MM.1S (cell line): ENCODE measurements around the gene MTA3.

Source experiments
- DNase-seq: peaks from one replicate; pipeline ENCODE4 v3.0.0-alpha.2; 2015
- H2AFZ ChIP-seq: fragments of 300-600 bp; sonication (generic); 2 replicates; pipeline ENCODE4 v1.6.0; 2016; ENCODE audit warnings: antibody characterized with exemption, low read length
- H3F3A ChIP-seq: fragments of 300-600 bp; sonication (generic); 2 replicates; pipeline ENCODE4 v1.6.1; 2016; ENCODE audit warnings: mild to moderate bottlenecking, antibody characterized with exemption, low read length, moderate library complexity, mixed read lengths; ENCODE audit not compliant: insufficient read depth
- H3K27ac ChIP-seq: fragments of 300-600 bp; sonication (generic); 2 replicates; pipeline ENCODE4 v1.5.1; 2016; ENCODE audit warnings: mild to moderate bottlenecking, low read length
- H3K27me3 ChIP-seq: fragments of 300-600 bp; sonication (generic); replicated peaks from 2 replicates; pipeline ENCODE4 v1.6.0; 2016; ENCODE audit warnings: low read length; ENCODE audit not compliant: insufficient read depth
- H3K36me3 ChIP-seq: fragments of 300-600 bp; sonication (generic); replicated peaks from 2 replicates; pipeline ENCODE4 v1.6.1; 2016; ENCODE audit warnings: mild to moderate bottlenecking, low read length, mixed read lengths; ENCODE audit not compliant: insufficient read depth
- H3K4me1 ChIP-seq: fragments of 300-600 bp; sonication (generic); 2 replicates; pipeline ENCODE4 v1.6.1; 2016; ENCODE audit warnings: low read length, mixed read lengths
- H3K4me2 ChIP-seq: fragments of 300-600 bp; sonication (generic); 2 replicates; pipeline ENCODE4 v1.6.0; 2016; ENCODE audit warnings: low read depth, low read length
- H3K4me3 ChIP-seq: fragments of 300-600 bp; sonication (generic); 2 replicates; pipeline ENCODE4 v1.5.1; 2016; ENCODE audit warnings: low read length, mixed read lengths
- H3K79me2 ChIP-seq: fragments of 300-600 bp; sonication (generic); 2 replicates; pipeline ENCODE4 v1.6.1; 2016; ENCODE audit warnings: mixed run types, low read length, mixed read lengths
- H3K9ac ChIP-seq: fragments of 300-600 bp; sonication (generic); 2 replicates; pipeline ENCODE4 v1.6.1; 2016; ENCODE audit warnings: low read length, mixed read lengths
- H3K9me2 ChIP-seq: fragments of 300-600 bp; sonication (generic); replicated peaks from 2 replicates; pipeline ENCODE4 v1.6.1; 2016; ENCODE audit warnings: mild to moderate bottlenecking, low read length, mixed read lengths; ENCODE audit not compliant: insufficient read depth
- H3K9me3 ChIP-seq: fragments of 300-600 bp; sonication (generic); replicated peaks from 2 replicates; pipeline ENCODE4 v1.6.1; 2016; ENCODE audit warnings: mild to moderate bottlenecking, low read length, mixed read lengths; ENCODE audit not compliant: insufficient read depth
- H4K20me1 ChIP-seq: fragments of 300-600 bp; sonication (generic); 2 replicates; pipeline ENCODE4 v1.6.1; 2016; ENCODE audit warnings: mild to moderate bottlenecking, low read length, moderate library complexity, mixed read lengths; ENCODE audit not compliant: insufficient read depth
- EZH2 ChIP-seq: fragments of 300-600 bp; sonication (generic); optimal IDR thresholded peaks from 2 replicates; pipeline ENCODE3; 2017; ENCODE audit warnings: low read depth, mild to moderate bottlenecking, antibody characterized with exemption, low read length, mixed read lengths
- EZH2phosphoT487 ChIP-seq: fragments of 300-600 bp; sonication (generic); IDR thresholded peaks from 2 replicates; pipeline ENCODE4 v1.6.1; 2018; ENCODE audit warnings: antibody characterized with exemption, low read length
- TF ChIP-seq, protein P1 (sequence below): fragments of 300-600 bp; sonication (generic); IDR thresholded peaks from 2 replicates; pipeline ENCODE4 v1.5.1; 2016; ENCODE audit warnings: antibody characterized with exemption, low read length, mixed read lengths

MTA3 gene

DNA sequence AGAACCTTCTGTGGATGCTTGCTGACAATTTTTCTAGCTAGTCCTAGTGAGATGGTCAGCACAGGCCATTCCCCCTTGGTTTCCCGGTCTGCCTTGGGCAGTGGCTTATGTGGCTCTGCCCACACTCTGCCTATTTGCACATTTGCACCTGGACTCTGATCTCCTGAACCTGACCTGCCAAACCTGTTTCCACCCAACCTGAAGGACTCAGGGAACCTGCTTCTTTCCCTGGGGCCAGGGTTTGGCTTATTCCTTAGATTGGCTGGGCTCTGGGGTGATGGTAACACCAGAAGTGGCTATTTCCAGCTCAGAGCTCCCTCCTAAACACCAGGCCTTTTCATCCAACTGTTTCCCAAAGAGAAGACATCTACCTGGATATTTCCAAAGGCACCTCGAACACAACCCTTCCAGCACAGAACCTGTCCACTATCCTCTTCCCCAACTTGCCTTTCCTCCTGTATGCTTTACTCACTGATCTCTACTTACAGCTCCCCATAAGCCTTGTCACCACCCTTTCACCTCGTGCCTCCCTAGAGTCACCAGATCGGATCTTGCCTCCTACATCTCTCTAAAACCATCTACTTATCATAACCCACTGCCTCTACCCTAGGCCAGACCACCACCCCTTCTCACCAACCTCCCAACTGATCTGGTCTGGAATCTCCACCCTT is 5.8 kb upstream of the MTA3 start:
- H2AFZ ChIP-seq, result no peak overlapping the region
- DNase-seq, result no peak

DNA sequence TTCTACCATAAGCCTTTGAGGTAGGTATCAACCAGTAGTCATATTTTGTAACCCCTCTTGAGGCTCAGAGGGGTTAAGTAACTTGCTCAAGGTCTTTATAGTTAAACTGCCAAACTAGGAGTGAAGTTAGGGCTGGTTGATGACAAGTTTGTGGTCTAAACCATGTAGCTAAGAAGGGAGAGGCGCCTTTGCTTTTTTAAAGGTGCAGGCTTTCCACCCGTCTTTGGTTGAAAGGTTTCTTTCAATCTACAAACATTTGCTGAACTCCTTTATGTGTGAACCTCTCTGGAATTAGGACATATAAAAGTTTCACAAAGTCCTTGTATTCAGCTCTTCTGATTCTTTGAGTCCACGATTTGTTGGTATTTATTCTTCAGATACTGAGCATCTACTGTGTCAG is 2.4 kb upstream of the MTA3 start:
- Histone ChIP-seq H3K27me3 (no peaks in the 10 kb centered on the region), H3K4me3 (no peak overlapping the region), H2AFZ (no peak overlapping the region), H3K9ac (no peak overlapping the region), H3F3A (peaks cover 8% of the 10 kb centered on the region; the same call in 1 of the 2 replicates), H3K9me2 (no peaks in the 10 kb centered on the region), H3K27ac (no peak overlapping the region), H4K20me1 (no peaks in the 10 kb centered on the region), H3K79me2 (no peaks in the 10 kb centered on the region), H3K4me1 (peaks cover 11% of the 10 kb centered on the region), H3K36me3 (no peaks in the 10 kb centered on the region), H3K4me2 (no peak overlapping the region), H3K9me3 (no peaks in the 10 kb centered on the region)
- no peak for DNase-seq
- TF ChIP-seq EZH2, result no peak
- no peak for TF ChIP-seq EZH2phosphoT487
- TF ChIP-seq, protein P1, sequence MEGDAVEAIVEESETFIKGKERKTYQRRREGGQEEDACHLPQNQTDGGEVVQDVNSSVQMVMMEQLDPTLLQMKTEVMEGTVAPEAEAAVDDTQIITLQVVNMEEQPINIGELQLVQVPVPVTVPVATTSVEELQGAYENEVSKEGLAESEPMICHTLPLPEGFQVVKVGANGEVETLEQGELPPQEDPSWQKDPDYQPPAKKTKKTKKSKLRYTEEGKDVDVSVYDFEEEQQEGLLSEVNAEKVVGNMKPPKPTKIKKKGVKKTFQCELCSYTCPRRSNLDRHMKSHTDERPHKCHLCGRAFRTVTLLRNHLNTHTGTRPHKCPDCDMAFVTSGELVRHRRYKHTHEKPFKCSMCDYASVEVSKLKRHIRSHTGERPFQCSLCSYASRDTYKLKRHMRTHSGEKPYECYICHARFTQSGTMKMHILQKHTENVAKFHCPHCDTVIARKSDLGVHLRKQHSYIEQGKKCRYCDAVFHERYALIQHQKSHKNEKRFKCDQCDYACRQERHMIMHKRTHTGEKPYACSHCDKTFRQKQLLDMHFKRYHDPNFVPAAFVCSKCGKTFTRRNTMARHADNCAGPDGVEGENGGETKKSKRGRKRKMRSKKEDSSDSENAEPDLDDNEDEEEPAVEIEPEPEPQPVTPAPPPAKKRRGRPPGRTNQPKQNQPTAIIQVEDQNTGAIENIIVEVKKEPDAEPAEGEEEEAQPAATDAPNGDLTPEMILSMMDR, result no peak

More for the DNA sequence above, 5.8 kb upstream of the MTA3 start:
- no peaks in the 10 kb centered on the region for H4K20me1 ChIP-seq
- H3K9me3 ChIP-seq, result no peaks in the 10 kb centered on the region
- TF ChIP-seq EZH2phosphoT487 (no peak), EZH2 (no peak)
- TF ChIP-seq, protein P1, result no peak
- H3K4me2 ChIP-seq, result no peak overlapping the region
- H3K27me3 ChIP-seq, result no peaks in the 10 kb centered on the region
- peaks cover 5% of the 10 kb centered on the region for H3K4me1 ChIP-seq
- no peak overlapping the region for H3K9ac ChIP-seq
- no peak overlapping the region for H3K4me3 ChIP-seq
- no peaks in the 10 kb centered on the region for H3K79me2 ChIP-seq
- no peaks in the 10 kb centered on the region for H3K36me3 ChIP-seq
- H3K27ac ChIP-seq, result no peak overlapping the region
- no peaks in the 10 kb centered on the region for H3K9me2 ChIP-seq
- peaks cover 7% of the 10 kb centered on the region; the same call in 1 of the 2 replicates for H3F3A ChIP-seq

DNA sequence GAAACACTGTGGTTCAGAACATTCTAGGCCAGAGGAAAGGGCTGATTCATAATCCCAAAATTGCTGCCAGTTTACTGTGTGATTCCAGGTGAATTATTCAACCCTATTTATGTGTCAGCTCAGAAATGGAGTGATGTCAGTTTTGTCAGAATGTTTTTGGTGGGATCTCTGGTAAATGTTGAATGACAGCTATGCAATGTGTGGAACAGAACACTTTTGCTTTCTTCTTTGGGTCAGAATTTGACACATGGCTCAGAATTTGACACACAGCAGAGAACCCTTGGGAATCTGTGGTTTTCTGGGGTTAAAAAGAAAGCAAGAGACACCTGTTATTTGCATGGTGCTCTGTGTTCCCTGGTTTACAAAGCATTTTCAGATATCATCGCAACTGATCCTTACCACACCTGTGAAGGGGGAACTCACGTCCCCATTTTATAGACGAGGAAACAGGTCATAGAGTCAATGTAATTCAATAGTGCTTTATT is 1.6 kb upstream of the MTA3 start:
- Histone ChIP-seq H3K79me2 (no peaks in the 10 kb centered on the region), H3K27me3 (no peaks in the 10 kb centered on the region), H4K20me1 (no peaks in the 10 kb centered on the region), H2AFZ (no peak overlapping the region; the same call in 1 of the 2 replicates), H3K9ac (no peak overlapping the region), H3K36me3 (no peaks in the 10 kb centered on the region), H3F3A (peaks cover 8% of the 10 kb centered on the region; the same call in 1 of the 2 replicates), H3K27ac (no peak overlapping the region), H3K4me2 (peak overlapping the region; percentile 18; the same call in 1 of the 2 replicates), H3K9me3 (no peaks in the 10 kb centered on the region), H3K4me1 (peaks cover 11% of the 10 kb centered on the region), H3K9me2 (no peaks in the 10 kb centered on the region), H3K4me3 (no peak overlapping the region)
- TF ChIP-seq, protein P1, result no peak
- TF ChIP-seq EZH2, result no peak
- no peak for TF ChIP-seq EZH2phosphoT487
- peak; percentile 11 for DNase-seq
